Neural cell (in vitro differentiated cells): Measurements from ENCODE around the gene ACACA. TPM values are rescaled to one million over a fixed set of nuclear protein-coding genes. Genes with fewer than 3 reads are reported as not detected.

ENCODE experiments used
- H2AFZ ChIP-seq: fragments of 200-600, 300-800 bp; sonication (generic), shearing (Covaris generic); 2 replicates; pipeline ENCODE4 v1.6.0; 2014; ENCODE audit warnings: low read depth, mild to moderate bottlenecking, antibody characterized with exemption, low read length, moderate library complexity
- H3F3A ChIP-seq: fragments of 200-600 bp; shearing (Covaris generic); 2 replicates; pipeline ENCODE4 v1.6.1; 2016; ENCODE audit warnings: mild to moderate bottlenecking, moderate library complexity, mixed read lengths, antibody characterized with exemption, low read length; ENCODE audit not compliant: insufficient read depth, poor library complexity, severe bottlenecking
- H3K27ac ChIP-seq: fragments of 200-600, 300-800 bp; sonication (generic), shearing (Covaris generic); 2 replicates; pipeline ENCODE4 v1.5.1; 2014; ENCODE audit warnings: mild to moderate bottlenecking, low read length, moderate library complexity
- H3K27me3 ChIP-seq: fragments of 300-800, 200-600 bp; sonication (generic), shearing (Covaris generic); 2 replicates; pipeline ENCODE4 v1.6.0; 2014; ENCODE audit warnings: mild to moderate bottlenecking, low read depth, low read length, moderate library complexity; ENCODE audit not compliant: insufficient read depth
- H3K36me3 ChIP-seq: fragments of 300-800, 200-600 bp; sonication (generic), shearing (Covaris generic); 2 replicates; pipeline ENCODE4 v1.5.1; 2014; ENCODE audit warnings: mild to moderate bottlenecking, antibody characterized with exemption, low read length, moderate library complexity; ENCODE audit not compliant: insufficient read depth
- H3K4me2 ChIP-seq: fragments of 300-800, 200-600 bp; sonication (generic), shearing (Covaris generic); 2 replicates; pipeline ENCODE4 v1.6.0; 2014; ENCODE audit warnings: mild to moderate bottlenecking, low read length
- H3K4me3 ChIP-seq: fragments of 300-800, 200-600 bp; sonication (generic), shearing (Covaris generic); 2 replicates; pipeline ENCODE4 v1.5.1; 2014; ENCODE audit warnings: mild to moderate bottlenecking, low read length, moderate library complexity
- H3K79me2 ChIP-seq: fragments of 200-600 bp; shearing (Covaris generic); replicated peaks from 2 replicates; pipeline ENCODE4 v1.6.0; 2014; ENCODE audit warnings: mild to moderate bottlenecking, low read length, moderate library complexity; ENCODE audit not compliant: insufficient read depth
- H3K9ac ChIP-seq: fragments of 300-800, 200-600 bp; sonication (generic), shearing (Covaris generic); 2 replicates; pipeline ENCODE4 v1.6.1; 2016; ENCODE audit warnings: mild to moderate bottlenecking, low read length, mixed read lengths
- H3K9me2 ChIP-seq: fragments of 200-600 bp; shearing (Covaris generic); 2 replicates; pipeline ENCODE4 v1.6.1; 2016; ENCODE audit warnings: mild to moderate bottlenecking, low read length, mixed read lengths; ENCODE audit not compliant: insufficient read depth
- H3K9me3 ChIP-seq: fragments of 200-600, 300-800 bp; sonication (generic), shearing (Covaris generic); 2 replicates; pipeline ENCODE4 v1.6.1; 2016; ENCODE audit warnings: mild to moderate bottlenecking, mixed run types, low read length, moderate library complexity, mixed read lengths
- H4K20me1 ChIP-seq: fragments of 200-600 bp; shearing (Covaris generic); 2 replicates; pipeline ENCODE4 v1.6.1; 2016; ENCODE audit warnings: mild to moderate bottlenecking, mixed run types; ENCODE audit not compliant: insufficient read depth
- EP300 ChIP-seq: fragments of 450-650 bp; conservative IDR thresholded peaks from 2 replicates; pipeline ENCODE4 v1.6.1; 2014; ENCODE audit warnings: antibody characterized with exemption, mild to moderate bottlenecking, moderate library complexity; ENCODE audit not compliant: poor library complexity, severe bottlenecking
- EZH2 ChIP-seq: fragments of 200-600, 300-800 bp; shearing (Covaris generic), sonication (generic); IDR thresholded peaks from 2 replicates; pipeline ENCODE4 v1.6.1; 2014; ENCODE audit warnings: antibody characterized with exemption, low read length, borderline replicate concordance, mild to moderate bottlenecking; ENCODE audit not compliant: insufficient read depth, poor library complexity, severe bottlenecking
- MXI1 ChIP-seq: fragments of 450-650 bp; conservative IDR thresholded peaks from 2 replicates; pipeline ENCODE4 v1.6.1; 2014; ENCODE audit warnings: antibody characterized with exemption, mild to moderate bottlenecking; ENCODE audit not compliant: poor library complexity, severe bottlenecking
- POLR2AphosphoS5 ChIP-seq: IDR thresholded peaks from 2 replicates; pipeline ENCODE4 v1.6.1; 2012
- RAD21 ChIP-seq: fragments of 450-650 bp; conservative IDR thresholded peaks from 2 replicates; pipeline ENCODE4 v1.6.1; 2014; ENCODE audit warnings: antibody characterized with exemption, mild to moderate bottlenecking, moderate library complexity
- SMC3 ChIP-seq: fragments of 450-650 bp; conservative IDR thresholded peaks from 2 replicates; pipeline ENCODE4 v1.6.1; 2014; ENCODE audit warnings: antibody characterized with exemption, mild to moderate bottlenecking, moderate library complexity; ENCODE audit not compliant: poor library complexity
- TAF1 ChIP-seq: IDR thresholded peaks from 2 replicates; pipeline ENCODE4 v1.6.1; 2012; ENCODE audit warnings: low read depth
- polyA plus RNA-seq: library from polyadenylated mRNA; depleted of rRNA; stranded (reverse); fragments of >200 nt; gene quantifications from 2 replicates; pipeline ENCODE4 v1.2.3, GENCODE V29; 2014
- TF ChIP-seq, protein P1 (sequence below): IDR thresholded peaks from 2 replicates; pipeline ENCODE4 v1.6.1; 2012; ENCODE audit warnings: borderline replicate concordance
- TF ChIP-seq, protein P2 (sequence below): fragments of 450-650 bp; IDR thresholded peaks from 2 replicates; pipeline ENCODE4 v1.5.1; 2014; ENCODE audit warnings: antibody characterized with exemption, mild to moderate bottlenecking, moderate library complexity; ENCODE audit not compliant: poor library complexity, severe bottlenecking

ACACA gene
- polyA plus RNA-seq, 1 donor from 2014 or later = 38.4 TPM

DNA sequence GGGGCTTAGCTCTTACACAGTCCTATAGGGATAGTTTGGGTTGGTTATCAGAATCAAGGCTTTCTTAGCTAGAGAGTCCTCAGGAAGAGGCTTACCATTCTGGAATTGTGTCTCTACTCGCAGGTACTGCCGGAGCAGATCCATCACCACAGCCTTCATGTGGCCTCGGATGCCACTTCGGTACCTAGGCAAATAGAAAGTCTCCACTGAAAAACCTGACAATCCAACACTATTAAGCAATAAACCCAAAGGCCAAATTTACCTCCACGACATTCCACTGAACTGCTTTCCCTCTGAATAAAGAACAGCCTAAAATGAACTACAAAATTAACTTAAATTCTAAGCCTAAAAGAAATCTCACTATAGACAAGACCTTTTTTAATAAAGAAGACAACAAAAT lies 166.3 kb downstream of the ACACA start:
- H3K9me2 ChIP-seq = no peaks in the 10 kb centered on the region
- H4K20me1 ChIP-seq = no peaks in the 10 kb centered on the region
- no peaks in the 10 kb centered on the region for H3K36me3 ChIP-seq
- no peak overlapping the region for H3K9ac ChIP-seq
- H3K9me3 ChIP-seq = no peaks in the 10 kb centered on the region
- H3K27ac ChIP-seq = no peak overlapping the region
- no peak overlapping the region for H2AFZ ChIP-seq
- H3K27me3 ChIP-seq = no peaks in the 10 kb centered on the region
- no peaks in the 10 kb centered on the region for H3F3A ChIP-seq
- no peak overlapping the region for H3K4me2 ChIP-seq
- TF ChIP-seq MXI1 = no peak
- no peak for TF ChIP-seq EP300
- TF ChIP-seq, protein P1, sequence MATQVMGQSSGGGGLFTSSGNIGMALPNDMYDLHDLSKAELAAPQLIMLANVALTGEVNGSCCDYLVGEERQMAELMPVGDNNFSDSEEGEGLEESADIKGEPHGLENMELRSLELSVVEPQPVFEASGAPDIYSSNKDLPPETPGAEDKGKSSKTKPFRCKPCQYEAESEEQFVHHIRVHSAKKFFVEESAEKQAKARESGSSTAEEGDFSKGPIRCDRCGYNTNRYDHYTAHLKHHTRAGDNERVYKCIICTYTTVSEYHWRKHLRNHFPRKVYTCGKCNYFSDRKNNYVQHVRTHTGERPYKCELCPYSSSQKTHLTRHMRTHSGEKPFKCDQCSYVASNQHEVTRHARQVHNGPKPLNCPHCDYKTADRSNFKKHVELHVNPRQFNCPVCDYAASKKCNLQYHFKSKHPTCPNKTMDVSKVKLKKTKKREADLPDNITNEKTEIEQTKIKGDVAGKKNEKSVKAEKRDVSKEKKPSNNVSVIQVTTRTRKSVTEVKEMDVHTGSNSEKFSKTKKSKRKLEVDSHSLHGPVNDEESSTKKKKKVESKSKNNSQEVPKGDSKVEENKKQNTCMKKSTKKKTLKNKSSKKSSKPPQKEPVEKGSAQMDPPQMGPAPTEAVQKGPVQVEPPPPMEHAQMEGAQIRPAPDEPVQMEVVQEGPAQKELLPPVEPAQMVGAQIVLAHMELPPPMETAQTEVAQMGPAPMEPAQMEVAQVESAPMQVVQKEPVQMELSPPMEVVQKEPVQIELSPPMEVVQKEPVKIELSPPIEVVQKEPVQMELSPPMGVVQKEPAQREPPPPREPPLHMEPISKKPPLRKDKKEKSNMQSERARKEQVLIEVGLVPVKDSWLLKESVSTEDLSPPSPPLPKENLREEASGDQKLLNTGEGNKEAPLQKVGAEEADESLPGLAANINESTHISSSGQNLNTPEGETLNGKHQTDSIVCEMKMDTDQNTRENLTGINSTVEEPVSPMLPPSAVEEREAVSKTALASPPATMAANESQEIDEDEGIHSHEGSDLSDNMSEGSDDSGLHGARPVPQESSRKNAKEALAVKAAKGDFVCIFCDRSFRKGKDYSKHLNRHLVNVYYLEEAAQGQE = no peak
- no peak for TF ChIP-seq SMC3
- no peak for TF ChIP-seq POLR2AphosphoS5
- no peak for TF ChIP-seq EZH2
- no peak for TF ChIP-seq RAD21
- no peak for TF ChIP-seq TAF1
- TF ChIP-seq, protein P2, sequence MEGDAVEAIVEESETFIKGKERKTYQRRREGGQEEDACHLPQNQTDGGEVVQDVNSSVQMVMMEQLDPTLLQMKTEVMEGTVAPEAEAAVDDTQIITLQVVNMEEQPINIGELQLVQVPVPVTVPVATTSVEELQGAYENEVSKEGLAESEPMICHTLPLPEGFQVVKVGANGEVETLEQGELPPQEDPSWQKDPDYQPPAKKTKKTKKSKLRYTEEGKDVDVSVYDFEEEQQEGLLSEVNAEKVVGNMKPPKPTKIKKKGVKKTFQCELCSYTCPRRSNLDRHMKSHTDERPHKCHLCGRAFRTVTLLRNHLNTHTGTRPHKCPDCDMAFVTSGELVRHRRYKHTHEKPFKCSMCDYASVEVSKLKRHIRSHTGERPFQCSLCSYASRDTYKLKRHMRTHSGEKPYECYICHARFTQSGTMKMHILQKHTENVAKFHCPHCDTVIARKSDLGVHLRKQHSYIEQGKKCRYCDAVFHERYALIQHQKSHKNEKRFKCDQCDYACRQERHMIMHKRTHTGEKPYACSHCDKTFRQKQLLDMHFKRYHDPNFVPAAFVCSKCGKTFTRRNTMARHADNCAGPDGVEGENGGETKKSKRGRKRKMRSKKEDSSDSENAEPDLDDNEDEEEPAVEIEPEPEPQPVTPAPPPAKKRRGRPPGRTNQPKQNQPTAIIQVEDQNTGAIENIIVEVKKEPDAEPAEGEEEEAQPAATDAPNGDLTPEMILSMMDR = no peak
- no peak overlapping the region for H3K4me3 ChIP-seq
- no peaks in the 10 kb centered on the region for H3K79me2 ChIP-seq

DNA sequence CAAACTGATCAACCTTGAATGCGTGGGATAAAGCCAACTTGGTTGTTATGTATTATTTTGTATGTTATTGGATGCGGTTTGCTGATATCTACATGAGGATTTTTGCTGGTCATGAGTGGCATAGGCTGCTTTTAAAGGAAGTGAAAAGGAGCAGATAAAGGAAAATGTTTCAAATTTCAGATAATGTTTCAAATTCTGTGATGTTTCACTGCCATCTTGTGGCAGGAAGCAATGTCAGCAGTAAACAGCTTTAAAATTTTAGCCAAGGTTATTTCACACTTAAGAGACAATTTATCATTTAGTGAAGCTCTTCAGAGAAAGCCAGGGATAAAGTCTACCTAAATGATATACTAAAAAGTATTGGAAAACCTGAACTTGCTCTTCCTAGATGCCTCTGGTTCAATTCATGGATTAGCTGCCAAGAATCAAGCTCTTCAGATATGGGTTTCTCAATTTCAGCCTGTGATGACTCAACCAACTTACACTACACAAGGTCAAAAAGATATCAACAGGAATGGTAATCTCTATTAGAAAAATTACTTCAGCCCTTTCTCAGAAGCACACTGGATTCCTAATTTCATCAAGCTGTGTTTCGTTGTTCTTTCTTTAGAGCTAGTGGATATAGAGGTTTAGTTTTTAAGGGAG lies 166.8 kb downstream of the ACACA start:
- Histone ChIP-seq H4K20me1 (no peaks in the 10 kb centered on the region), H3K79me2 (no peaks in the 10 kb centered on the region), H3K4me3 (no peak overlapping the region), H3K9me2 (no peaks in the 10 kb centered on the region), H3K36me3 (no peaks in the 10 kb centered on the region), H3F3A (no peaks in the 10 kb centered on the region), H3K4me2 (no peak overlapping the region), H3K9me3 (no peaks in the 10 kb centered on the region), H3K27ac (no peak overlapping the region), H3K9ac (no peak overlapping the region), H3K27me3 (no peaks in the 10 kb centered on the region), H2AFZ (no peak overlapping the region)
- TF ChIP-seq EZH2 (no peak), TAF1 (no peak), EP300 (no peak), MXI1 (no peak), POLR2AphosphoS5 (no peak), RAD21 (peak; percentile 86), SMC3 (peak; percentile 86)
- TF ChIP-seq, protein P2 = peak; percentile 83
- TF ChIP-seq, protein P1 = no peak
